CD4-positive, alpha-beta T cell treated with Interleukin-1 beta for 1 hour (primary cell): ENCODE measurements around the gene SPSB2.

ENCODE experiments used
- DNase-seq, 2 donors: peaks; one replicate each; pipeline ENCODE4 v3.0.0-alpha.2; 2020 to 2022

The SPSB2 gene

DNA sequence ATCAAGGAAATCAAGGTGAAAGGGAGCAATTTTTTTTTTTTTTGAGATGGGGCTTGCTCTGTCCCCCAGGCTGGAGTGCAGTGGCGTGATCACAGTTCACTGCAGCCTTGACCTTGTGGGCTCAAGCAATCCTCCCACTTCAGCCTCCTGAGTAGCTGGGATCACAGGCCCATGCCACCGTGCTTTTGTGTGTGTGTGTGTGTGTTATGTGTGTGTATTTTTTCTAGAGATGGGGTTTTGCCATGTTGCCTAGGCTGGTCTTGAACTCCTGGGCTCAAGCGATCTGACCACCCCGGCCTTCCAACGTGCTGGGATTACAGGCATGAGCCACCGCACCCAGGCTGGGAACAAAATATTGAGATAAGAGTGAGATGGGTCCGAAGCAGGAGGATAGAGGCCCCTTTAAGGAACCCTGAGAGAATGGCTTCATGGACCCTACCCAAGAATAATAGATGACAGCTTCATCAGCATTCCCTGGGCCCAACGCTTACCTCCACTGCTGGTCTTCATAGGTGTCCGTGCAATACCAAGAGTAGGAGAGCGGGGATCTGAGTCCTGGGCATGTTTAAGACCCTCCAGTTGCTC lies 23.0 kb downstream of the SPSB2 start:
- DNase-seq = no peak

DNA sequence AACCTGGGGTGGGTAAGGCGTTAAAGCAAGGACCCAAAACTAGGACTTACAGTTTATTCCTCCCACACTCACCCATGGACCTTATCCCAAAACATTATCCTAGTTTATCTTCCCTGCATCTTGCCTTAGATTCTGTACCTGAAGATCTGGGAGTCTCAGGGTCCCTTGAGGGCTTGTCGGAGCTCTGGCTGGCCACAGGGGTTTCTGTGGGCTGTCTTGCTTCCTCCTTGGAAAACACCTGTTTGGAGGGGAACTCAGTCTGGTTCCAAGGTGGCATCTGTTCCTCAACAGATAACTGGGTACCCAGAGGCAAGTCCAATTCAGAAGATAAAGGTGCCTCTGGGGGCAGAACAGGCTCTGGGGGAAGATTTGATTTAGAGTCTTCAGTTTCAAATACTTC lies 23.7 kb downstream of the SPSB2 start:
- DNase-seq = no peak

DNA sequence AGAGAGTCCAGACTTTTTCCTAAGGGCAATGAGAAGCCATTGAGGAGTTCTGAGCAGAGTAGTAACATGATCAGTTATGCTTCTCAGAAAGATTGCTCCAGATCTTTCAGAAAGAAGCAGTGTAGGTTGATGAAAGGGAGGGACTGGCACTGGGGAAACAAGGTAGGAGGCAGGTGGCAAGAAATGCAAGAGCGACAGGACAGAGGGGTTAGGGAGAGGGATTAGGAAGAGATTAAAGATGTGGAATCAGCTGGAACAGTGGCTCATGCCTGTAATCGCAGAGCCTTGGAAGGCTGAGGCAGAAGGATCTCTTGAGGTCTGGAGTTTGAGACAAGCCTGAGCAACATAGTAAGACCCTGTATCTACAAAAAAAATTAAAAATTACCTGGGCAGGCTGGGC lies 25.4 kb downstream of the SPSB2 start:
- DNase-seq = no peak

DNA sequence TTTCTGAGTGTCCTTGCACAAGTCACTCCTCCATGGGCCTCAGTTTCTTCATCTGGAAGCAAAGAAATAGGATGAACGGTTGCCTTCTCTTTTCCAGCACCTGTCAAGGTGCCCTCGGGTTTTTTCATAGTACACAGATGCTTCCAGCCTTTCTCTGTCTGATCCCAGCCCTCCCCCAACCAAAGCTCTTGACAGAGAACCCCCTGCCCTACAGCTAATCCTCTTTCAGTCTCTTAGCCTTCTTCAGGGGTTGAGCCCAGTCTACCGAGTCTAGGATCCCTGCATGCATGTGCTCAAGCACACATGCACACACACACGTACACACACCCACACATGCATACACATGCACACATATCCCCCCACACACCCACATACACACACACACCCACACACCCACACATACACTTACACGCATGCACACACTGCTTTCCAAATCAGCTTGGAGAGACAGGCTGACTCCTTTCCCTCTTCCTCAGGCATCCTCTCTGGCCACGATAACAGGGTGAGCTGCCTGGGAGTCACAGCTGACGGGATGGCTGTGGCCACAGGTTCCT lies 26.7 kb downstream of the SPSB2 start:
- no peak for DNase-seq

DNA sequence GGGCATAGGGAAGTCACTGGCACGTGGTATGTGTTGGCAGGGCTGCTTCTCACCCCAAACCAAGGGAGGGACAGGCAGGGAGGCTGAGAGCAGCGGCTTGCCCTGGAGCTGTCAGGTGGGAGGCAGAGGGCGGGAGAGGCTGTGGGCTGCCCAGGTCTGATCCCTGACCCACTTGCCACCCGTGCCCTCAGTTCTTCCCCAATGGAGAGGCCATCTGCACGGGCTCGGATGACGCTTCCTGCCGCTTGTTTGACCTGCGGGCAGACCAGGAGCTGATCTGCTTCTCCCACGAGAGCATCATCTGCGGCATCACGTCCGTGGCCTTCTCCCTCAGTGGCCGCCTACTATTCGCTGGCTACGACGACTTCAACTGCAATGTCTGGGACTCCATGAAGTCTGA lies 27.7 kb downstream of the SPSB2 start:
- no peak for DNase-seq

DNA sequence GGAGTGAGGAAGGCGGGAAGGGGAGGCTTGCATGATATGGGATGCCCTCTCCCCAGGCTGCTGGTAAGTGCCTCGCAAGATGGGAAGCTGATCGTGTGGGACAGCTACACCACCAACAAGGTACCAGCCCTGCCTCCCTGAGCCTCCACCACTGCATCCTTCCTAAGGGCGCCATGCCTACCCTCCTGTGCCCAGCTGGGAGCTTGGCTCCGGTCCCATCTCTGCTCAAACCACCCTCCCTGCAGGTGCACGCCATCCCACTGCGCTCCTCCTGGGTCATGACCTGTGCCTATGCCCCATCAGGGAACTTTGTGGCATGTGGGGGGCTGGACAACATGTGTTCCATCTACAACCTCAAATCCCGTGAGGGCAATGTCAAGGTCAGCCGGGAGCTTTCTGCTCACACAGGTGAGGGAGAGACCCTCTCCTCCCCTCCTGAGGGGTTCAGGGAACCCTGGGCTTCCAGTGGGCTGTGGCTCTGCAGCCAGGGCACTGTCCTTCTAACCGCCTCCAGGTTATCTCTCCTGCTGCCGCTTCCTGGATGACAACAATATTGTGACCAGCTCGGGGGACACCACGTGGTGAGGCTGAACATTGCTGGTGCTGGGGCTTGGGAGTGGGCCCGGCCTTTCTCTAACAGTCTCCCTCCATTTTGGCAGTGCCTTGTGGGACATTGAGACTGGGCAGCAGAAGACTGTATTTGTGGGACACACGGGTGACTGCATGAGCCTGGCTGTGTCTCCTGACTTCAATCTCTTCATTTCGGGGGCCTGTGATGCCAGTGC lies 29.8 kb downstream of the SPSB2 start:
- no peak for DNase-seq

DNA sequence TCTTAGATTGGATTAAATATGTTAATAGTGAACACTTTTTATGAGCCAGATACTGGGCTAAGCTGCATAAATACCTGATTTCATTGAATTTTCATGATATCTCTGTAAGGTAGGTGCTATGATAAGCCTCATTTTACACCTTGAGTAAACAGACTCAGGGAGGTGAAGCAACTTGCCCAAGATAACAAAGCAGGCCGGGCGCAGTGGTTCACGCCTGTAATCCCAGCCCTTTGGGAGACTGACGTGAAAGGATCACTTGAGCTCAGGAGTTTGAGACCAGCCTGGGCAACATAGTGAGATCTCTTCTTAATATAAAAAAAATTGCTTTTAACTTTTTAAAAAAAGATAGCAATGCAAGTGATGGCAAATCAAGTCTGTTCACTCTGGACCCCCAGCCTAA lies 31.0 kb downstream of the SPSB2 start:
- no peak for DNase-seq

DNA sequence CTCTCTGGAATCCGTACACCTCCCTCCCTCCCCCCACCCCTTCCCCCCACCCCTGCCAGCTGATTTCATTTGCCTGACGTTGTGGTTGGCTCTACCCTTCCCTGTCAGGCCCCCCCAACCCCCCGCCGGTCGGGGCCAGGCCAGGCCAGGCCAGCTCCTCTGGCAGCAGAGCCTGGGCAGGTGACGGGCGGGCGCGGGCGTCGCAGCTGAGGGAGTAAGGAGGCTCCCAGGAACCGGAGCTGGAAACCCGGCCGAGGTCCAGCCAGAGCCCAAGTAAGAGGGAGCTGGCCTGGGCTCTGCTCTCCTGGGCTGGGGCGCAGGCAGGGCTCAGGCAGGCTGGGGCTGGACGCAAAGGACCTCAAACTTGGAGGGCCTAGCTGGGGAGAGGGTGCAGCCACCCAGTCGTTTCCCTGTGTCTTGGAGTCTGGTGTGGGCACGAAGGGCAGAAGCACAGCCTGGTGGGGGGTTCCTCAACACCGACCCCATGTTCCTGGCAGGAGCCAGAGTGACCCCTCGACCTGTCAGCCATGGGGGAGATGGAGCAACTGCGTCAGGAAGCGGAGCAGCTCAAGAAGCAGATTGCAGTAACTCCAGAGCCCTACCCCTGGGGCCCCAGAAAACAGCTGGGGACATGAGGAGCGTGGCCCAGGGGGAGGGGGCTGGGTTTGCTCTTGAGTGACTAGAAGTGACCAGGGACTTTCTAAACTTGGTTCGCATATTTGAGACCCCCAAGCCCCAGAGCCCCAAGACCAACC lies 32.2 kb downstream of the SPSB2 start, which contains the start of gene GNB3:
Gene GNB3 (plus strand): TSS at position 165 of the 755 bp plus-strand sequence. CDS start 363 bp downstream, at position 528.
- DNase-seq = no peak

DNA sequence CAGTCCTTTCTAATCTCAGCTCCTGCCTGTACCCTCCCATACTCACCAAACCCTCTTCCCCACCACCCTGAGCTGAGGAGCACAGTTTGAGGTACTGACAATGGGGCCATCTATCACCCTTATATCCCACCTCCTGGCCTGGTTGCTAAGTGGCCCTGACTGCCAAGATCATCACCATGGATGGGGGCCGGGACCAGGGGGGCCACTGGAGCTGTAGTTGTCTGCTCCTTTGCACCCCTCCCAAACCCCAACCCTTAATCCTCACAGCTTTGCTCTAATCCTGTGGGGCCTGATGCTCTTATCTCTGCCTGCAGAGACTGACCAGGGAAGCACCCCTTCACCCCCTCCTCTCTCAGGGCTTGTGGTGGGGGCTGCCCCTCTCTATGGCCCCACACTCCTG lies 32.8 kb downstream of the SPSB2 start:
- no peak for DNase-seq

DNA sequence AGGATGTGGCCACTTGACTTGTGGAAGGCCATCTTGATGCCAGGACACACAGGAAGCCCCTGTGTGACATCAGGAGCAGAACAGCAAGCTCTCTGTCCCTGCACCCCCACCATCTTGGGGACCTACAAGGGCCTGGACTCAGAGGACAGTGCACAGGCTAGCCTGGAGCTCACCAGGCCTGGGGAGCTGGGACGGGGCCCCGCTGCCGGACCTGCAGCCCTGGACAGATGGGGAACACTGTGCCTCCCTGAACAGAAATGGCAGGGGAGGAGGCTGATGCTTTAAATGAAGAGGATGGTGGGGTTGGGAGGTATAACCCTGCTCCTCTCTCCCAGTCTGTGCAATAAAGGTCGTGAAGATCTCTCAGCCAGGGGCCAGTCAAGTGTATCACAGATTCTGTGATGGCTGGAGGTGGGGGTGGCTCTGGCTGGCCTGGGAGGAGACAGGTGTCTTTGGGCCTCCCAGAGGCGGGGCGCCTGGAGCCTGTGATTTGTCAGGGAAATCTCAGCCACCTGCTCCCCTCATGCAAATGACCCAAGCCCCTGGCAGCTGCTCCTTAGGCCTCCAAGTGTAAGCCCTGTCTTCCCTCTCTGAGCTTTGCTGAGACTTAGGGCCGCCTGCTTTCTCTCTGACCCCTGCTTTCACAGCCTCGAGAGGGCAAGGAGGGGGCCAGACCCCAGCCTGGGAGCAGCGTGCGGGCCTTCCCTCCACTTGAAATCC lies 33.5 kb downstream of the SPSB2 start:
- DNase-seq = peak in 1 of 2 donors; percentile 27

DNA sequence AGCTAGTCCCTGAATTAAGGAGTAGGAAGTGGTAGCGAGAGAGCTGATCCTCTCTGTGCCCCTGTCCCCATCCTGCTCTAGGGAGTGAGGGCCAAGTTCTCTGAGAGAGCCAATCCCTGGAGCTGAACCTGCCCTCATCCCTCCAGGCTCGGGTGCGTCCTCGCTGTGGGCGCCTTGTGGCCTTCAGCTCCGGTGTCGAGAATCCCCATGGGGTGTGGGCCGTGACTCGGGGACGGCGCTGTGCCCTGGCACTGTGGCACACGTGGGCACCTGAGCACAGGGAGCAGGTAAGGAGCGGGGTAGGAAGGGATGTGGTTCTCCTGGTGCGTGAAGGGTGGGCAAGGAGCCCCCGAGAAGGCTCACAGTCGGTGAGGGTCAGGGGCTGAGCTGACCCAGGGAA lies 34.2 kb downstream of the SPSB2 start:
- DNase-seq = no peak

DNA sequence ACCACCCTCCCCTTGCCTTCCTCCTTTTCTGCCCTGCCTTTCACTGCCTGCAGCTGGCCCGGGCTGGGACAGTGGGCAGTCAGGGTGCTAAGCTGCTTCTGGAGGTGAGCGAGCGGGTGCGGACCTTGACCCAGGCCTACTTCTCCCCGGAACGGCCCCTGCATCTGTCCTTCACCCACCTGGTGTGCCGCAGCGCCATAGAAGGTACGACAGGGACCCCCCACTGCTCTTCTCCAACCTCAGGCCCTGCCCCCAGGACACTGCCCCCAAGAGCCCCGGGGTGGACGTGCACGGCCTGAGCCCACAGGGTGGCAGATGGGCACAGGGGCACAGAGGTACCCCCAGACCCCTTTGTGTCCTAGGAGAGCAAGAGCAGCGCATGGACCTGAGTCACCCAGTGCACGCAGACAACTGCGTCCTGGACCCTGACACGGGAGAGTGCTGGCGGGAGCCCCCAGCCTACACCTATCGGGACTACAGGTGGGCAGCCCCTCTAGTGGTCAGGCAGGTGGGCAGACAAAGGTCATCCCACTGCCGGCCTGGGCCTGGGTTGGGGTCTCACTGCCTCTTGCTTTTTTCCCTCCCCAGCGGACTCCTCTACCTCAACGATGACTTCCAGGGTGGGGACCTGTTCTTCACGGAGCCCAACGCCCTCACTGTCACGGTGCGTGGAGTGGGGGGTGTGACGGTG lies 35.6 kb downstream of the SPSB2 start:
- no peak for DNase-seq

DNA sequence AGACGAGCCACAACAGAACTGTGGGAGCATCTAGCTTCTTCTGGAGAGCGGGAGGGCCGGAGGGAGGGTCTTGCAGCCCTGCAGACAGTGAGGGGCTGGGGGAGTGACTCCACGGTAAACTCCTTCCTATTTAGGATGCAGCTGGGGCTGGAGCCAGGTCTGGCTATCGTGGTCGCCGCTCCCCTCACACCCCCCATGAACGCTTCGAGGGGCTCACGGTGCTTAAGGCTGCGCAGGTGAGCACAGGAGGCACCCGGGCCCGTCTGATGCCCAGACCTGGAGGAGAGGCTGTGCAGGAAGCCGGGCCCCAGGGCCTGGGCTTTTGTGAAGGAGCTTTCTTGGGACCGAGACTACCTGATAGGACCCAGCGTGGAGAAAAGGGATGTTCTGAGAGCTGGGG lies 36.3 kb downstream of the SPSB2 start:
- DNase-seq = no peak

DNA sequence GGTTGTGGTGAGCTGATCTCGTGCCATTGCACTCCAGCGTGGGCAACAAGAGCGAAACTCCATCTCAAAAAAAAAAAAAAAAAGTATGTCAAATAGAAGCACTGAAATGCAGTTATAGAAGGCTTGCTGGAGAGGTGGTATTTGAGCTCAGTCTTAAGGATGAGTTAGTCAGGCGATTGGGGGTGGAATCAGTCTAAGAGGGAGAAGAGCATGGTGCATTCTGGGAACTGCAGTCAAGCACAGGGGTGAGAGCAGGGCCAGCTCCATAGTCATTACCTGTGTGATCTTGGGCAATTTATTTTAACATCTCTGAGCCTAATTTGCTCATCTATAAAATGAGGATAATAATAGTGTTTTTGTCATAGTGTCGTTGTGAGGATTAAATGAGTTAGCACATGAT lies 38.2 kb downstream of the SPSB2 start:
- no peak for DNase-seq

DNA sequence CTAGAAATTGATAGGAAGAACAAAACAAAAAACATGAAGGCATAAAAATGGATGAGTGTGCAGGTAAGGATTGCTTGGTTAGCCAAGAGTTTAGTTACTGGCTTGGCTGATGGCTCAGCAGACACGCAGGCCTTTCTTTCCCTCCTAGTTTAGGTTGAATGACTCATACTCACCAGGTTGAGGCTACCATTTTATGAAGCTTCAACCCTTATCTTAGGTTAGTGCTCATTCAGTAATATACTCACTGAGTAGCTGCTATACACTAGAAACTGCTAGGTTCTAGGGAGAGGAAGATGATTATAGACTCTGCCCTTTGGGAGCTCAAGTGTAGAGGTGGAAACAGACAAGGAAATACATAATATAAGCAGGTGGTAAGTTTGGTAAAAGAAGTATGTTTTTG lies 38.8 kb downstream of the SPSB2 start:
- DNase-seq = no peak

DNA sequence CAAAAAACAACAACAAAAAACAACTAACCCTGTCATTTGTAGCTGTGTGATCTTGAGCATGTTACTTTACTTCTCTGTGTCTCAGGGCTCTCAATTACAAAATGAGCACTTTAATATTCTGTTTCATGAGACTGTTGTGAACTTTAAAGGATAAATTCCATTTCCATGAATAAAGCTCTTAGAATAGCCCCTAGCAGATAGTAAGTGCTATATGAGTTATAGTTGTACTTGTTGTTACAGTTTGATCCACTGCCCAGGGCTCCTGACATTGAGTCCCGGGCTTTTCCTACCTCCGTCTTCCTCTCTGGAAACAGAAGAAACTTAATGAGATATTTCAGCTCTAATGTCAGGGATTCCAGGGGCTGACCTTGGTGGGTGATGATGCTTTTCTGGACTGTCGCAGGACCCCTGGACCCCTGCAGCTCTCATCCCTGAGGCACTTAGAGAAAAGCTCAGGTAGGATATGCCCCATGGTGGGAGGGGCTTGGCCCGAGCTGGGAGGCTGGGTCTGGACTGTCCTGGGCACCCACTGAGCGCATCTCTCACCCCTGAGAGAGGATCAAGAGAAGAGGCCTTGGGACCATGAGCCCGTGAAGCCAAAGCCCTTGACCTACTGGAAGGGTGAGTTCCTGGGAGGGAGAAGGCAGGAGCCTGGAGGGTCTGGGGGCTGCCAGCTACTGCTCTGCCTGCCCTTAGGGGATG lies 39.8 kb downstream of the SPSB2 start:
- DNase-seq = no peak

DNA sequence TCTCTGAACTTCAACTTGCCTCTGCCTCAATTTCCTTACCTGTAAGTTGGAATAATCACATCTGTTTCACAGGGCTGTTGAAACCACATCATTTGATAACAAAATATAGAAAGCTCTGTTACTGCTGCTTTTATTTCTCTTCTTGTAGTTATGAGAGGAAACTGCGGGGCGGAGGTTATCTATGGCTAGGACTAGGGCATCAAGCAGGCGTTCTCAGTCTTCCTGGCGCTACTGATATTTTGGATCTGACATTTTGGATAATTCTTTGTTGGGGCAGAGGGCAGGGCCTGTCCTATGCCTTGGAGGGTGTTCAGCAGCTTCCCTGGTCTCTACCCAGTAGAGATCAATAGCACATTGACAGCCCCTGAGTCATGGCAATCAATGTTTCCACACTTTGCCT lies 41.0 kb downstream of the SPSB2 start:
- no peak for DNase-seq

DNA sequence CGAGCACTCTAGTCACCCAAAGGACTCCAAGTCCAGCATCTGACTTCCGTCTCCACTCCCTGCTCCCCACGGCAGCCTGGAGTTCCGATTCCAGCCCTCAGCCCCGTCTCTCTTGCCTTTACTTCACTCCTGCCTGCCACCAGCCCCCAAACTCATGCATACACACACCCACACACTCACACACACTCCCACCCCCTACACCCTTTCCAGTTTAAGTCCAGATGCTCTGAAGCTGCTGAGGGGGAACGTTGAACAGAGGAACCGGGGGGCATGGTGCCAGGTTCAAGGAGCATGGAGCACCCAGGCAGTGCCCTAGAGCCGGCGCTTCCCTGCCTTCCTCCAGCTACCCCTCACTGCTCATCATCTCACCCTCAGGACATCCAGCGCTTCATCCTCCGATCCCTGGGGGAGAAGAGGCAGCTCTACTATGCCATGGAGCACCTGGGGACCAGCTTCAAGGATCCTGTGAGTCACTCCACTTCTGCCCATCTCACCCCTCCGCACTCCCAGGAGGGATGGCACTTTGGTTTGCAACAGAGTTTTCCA lies 41.6 kb downstream of the SPSB2 start:
- DNase-seq = no peak

DNA sequence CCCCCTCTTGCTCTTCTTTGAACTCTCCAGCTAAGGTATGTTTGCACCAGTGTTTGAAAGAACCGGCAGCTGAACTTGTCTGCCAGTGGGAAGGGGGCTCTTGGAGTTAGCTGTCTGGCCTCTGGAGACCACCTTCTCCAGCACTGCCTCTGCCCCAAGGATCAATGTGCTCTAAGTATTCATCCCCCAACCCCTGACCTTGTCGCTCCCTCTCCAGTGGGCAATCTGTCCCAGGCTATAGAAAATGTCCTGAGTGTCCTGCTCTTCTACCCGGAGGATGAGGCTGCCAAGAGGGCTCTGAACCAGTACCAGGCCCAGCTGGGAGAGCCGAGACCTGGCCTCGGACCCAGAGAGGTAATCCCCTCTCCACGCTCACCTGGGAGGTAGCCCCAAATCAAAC lies 42.1 kb downstream of the SPSB2 start:
- no peak for DNase-seq

DNA sequence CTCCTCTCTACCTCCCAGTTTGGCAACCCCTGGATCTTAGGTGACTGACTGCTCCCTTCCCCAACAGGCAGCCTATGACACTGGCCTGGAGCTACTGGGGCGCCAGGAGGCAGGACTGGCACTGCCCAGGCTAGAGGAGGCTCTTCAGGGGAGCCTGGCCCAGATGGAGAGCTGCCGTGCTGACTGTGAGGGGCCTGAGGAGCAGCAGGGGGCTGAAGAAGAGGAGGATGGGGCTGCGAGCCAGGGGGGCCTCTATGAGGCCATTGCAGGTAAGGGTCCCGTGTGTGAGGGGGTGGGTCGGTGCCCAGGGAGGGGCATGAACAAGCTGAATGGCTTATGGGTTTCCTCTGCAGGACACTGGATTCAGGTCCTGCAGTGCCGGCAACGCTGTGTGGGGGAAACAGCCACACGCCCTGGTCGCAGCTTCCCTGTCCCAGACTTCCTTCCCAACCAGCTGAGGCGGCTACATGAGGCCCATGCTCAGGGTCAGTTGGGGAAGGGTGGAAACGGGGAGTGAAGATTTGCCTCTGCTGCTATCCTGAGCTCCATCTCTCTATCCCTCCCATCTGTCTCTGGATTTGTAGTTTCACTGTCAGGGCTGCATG lies 42.7 kb downstream of the SPSB2 start:
- no peak for DNase-seq
